ENCODE results near the gene ILKAP.
A peak's percentile ranks its signal among the peaks of the same experiment; 100 is the strongest.

ILKAP gene

GRCh38 chr2:238124488-238125126 lies 78.9 kb downstream of the ILKAP start:
- no peak for DNase-seq

- no peak for DNase-seq
These were observed 79.5 kb downstream of the ILKAP start for GRCh38 chr2:238123991-238124470.

GRCh38 chr2:238123218-238123971 lies 80.1 kb downstream of the ILKAP start:
- DNase-seq: no peak

- DNase-seq: no peak
These were observed 80.9 kb downstream of the ILKAP start for GRCh38 chr2:238122287-238123217.

- DNase-seq: no peak
These were observed 81.8 kb downstream of the ILKAP start for GRCh38 chr2:238121511-238122286.

GRCh38 chr2:238120463-238121298 lies 82.8 kb downstream of the ILKAP start:
- peak; percentile 62 for DNase-seq
